Fibroblast of skin of scalp (primary cell): ENCODE measurements around the gene OR1A1. TPM values are rescaled to one million over a fixed set of nuclear protein-coding genes. Genes with fewer than 3 reads are reported as not detected.
"Not testable (repeated sequence)": the region's sequence is repeated elsewhere in the genome, so short reads cannot be mapped to it uniquely, and the experiment has no call there.

Source experiments
- DNase-seq: peaks from one replicate; pipeline ENCODE4 v3.0.0-alpha.2; 2013
- polyA plus RNA-seq, 2 experiments: library from polyadenylated mRNA; unstranded; fragments of 120-200 nt; gene quantifications; one replicate each; pipeline ENCODE4 v1.2.1, GENCODE V29; 2013; ENCODE audit not compliant: insufficient read length in 2 of 2

OR1A1 gene
- polyA plus RNA-seq (2013, experiment 1 of 2; ENCODE audit: insufficient read length), result not detected
- polyA plus RNA-seq (2013, experiment 2 of 2; ENCODE audit: insufficient read length), result not detected

- DNase-seq, result no peak
Observed at GRCh38 chr17:3207367-3207766, at the start of gene OR1A1. OR1A1 (plus strand) TSS chr17:3207667; CDS start chr17:3215621, 7,954 bp downstream.

- DNase-seq, result no peak
Observed at GRCh38 chr17:3167574-3167973, 39.9 kb upstream of the OR1A1 start.

- DNase-seq, result no peak
Observed at GRCh38 chr17:3189961-3190360, 17.5 kb upstream of the OR1A1 start.

- no peak for DNase-seq
Observed at GRCh38 chr17:3197219-3197618, 10.2 kb upstream of the OR1A1 start, which contains the start of gene OR1A2. OR1A2 (plus strand) TSS chr17:3197519; CDS start chr17:3197519, 0 bp downstream.

- DNase-seq, result no peak
Observed at GRCh38 chr17:3208484-3208883, 1.0 kb downstream of the OR1A1 start.

GRCh38 chr17:3213001-3213400, 5.5 kb downstream of the OR1A1 start:
- DNase-seq, result no peak

GRCh38 chr17:3213587-3213986, 6.1 kb downstream of the OR1A1 start:
- no peak for DNase-seq

- not testable (repeated sequence) for DNase-seq
Observed at GRCh38 chr17:3219978-3220377, 12.5 kb downstream of the OR1A1 start.

- no peak for DNase-seq
Observed at GRCh38 chr17:3221850-3222249, 14.4 kb downstream of the OR1A1 start.

GRCh38 chr17:3222505-3222904, 15.0 kb downstream of the OR1A1 start:
- no peak for DNase-seq

GRCh38 chr17:3224721-3225352, 17.4 kb downstream of the OR1A1 start:
- not testable (repeated sequence) for DNase-seq

GRCh38 chr17:3232300-3232699, 24.8 kb downstream of the OR1A1 start:
- not testable (repeated sequence) for DNase-seq

- not testable (repeated sequence) for DNase-seq
Observed at GRCh38 chr17:3238685-3239084, 31.2 kb downstream of the OR1A1 start.

- not testable (repeated sequence) for DNase-seq
Observed at GRCh38 chr17:3241044-3241443, 33.6 kb downstream of the OR1A1 start.

GRCh38 chr17:3244841-3245240, 37.4 kb downstream of the OR1A1 start:
- DNase-seq, result not testable (repeated sequence)

- not testable (repeated sequence) for DNase-seq
Observed at GRCh38 chr17:3249013-3249412, 41.5 kb downstream of the OR1A1 start.

- no peak for DNase-seq
Observed at GRCh38 chr17:3256575-3256974, 49.1 kb downstream of the OR1A1 start.

- DNase-seq, result no peak
Observed at GRCh38 chr17:3260163-3260562, 52.7 kb downstream of the OR1A1 start.

GRCh38 chr17:3260600-3260999, 53.1 kb downstream of the OR1A1 start:
- no peak for DNase-seq
